PFSK-1 (cell line): ENCODE results near the gene P2RX2.

Experiments
- POLR2AphosphoS5 ChIP-seq: IDR thresholded peaks from 2 replicates; pipeline ENCODE4 v1.6.1; 2012; ENCODE audit warnings: low read depth, mild to moderate bottlenecking, control low read depth, low read length, moderate library complexity
- SIN3A ChIP-seq: IDR thresholded peaks from 2 replicates; pipeline ENCODE4 v1.6.1; 2012; ENCODE audit warnings: mild to moderate bottlenecking, low read length, moderate library complexity, borderline replicate concordance; ENCODE audit not compliant: insufficient read depth
- TAF1 ChIP-seq: IDR thresholded peaks from 2 replicates; pipeline ENCODE4 v1.6.1; 2012; ENCODE audit warnings: low read length, control low read depth, borderline replicate concordance; ENCODE audit not compliant: insufficient read depth

DNA sequence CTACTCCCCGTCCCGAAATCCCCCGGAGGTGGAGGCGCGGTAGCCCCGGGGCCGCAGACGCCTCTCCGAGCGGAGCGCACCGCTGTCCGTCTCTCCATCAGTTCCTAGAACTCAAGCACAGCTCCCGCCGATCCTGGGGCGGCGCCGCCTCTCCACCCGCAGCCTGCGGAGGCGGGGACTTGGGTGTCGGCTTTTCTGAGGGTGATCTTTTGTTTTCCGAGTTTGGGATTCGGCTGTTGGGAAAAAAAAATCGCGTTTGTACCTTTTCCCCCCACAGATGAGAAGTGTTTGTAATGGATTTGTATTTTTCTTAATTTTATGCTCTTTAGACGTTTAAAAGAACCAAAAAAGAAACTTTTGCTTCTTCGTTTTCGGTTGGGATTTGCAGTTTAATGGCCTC, 34.8 kb upstream of the P2RX2 start:
- no peak for TF ChIP-seq SIN3A
- no peak for TF ChIP-seq POLR2AphosphoS5
- TF ChIP-seq TAF1: no peak
